K562 (cell line): ENCODE measurements around the gene NPC1. TPM values are rescaled to one million over a fixed set of nuclear protein-coding genes. Genes with fewer than 3 reads are reported as not detected.

ENCODE experiments used
- MAZ ChIP-seq, 2 experiments: fragments of 450-650 bp in 1 of 2; sonication (generic) in 1 of 2; formaldehyde crosslinking; IDR thresholded peaks in 1 of 2; conservative IDR thresholded peaks in 1 of 2; 2 replicates each; pipeline versions ENCODE4 v1.4.0 to v1.5.0; 2020; ENCODE audit warnings: mild to moderate bottlenecking in 1 of 2, missing genetic modification reagents in 1 of 2
- MYBL2 ChIP-seq, 2 experiments: fragments of 450-650 bp in 1 of 2; sonication (generic) in 1 of 2; formaldehyde crosslinking in 1 of 2; IDR thresholded peaks; 2 replicates each; pipeline versions ENCODE4 v1.6.1 to v1.8.1; 2017 to 2022; ENCODE audit warnings: borderline replicate concordance in 1 of 2, inconsistent platforms in 1 of 2, low read depth in 1 of 2, mild to moderate bottlenecking in 1 of 2, missing genetic modification reagents in 1 of 2, moderate library complexity in 1 of 2
- NFIC ChIP-seq: fragments of 450-650 bp; IDR thresholded peaks from 2 replicates; pipeline ENCODE4 v1.6.1; 2017; ENCODE audit warnings: mild to moderate bottlenecking, inconsistent platforms
- polyA plus RNA-seq, 8 experiments: library from polyadenylated mRNA; depleted of rRNA in 4 of 8; stranded (reverse) in 5 of 8; unstranded in 3 of 8; fragments of >200 nt; fragmentation: Nextera tagmentation in 2 of 8; fragmentation: Illumina TruSeq in 1 of 8; extraction: Ambion mirVana in 2 of 8; extraction: Trizol in 1 of 8; gene quantifications; 2 replicates each; pipeline versions ENCODE4 v1.2.1 to v1.2.3, GENCODE V29; 2011 to 2014; ENCODE audit warnings: inconsistent platforms in 1 of 8, missing spikeins in 1 of 8
- total RNA-seq, 7 experiments: library from RNA; depleted of rRNA in 6 of 7; stranded (reverse); fragments of >200 nt in 6 of 7; fragmentation: Illumina TruSeq in 2 of 7; extraction: Trizol in 2 of 7; gene quantifications; 2 replicates each; pipeline versions ENCODE4 v1.2.1 to v1.2.3, GENCODE V29; 2011 to 2021; ENCODE audit warnings: low replicate concordance in 1 of 7
- TF ChIP-seq, protein P1 (sequence below), 2 experiments: fragments of 450-650 bp; formaldehyde crosslinking in 1 of 2; IDR thresholded peaks; 2 replicates each; pipeline versions ENCODE4 v1.4.0 to v1.6.1; 2014 to 2020; ENCODE audit warnings: mild to moderate bottlenecking in 2 of 2, borderline replicate concordance in 1 of 2, low read depth in 1 of 2
- TF ChIP-seq, protein P2 (sequence below): fragments of 450-650 bp; IDR thresholded peaks from 2 replicates; pipeline ENCODE4 v1.7.1; 2018; ENCODE audit warnings: mild to moderate bottlenecking, low read depth; ENCODE audit not compliant: partially characterized antibody
- TF ChIP-seq, protein P3 (sequence below): fragments of 250-450 bp; sonication (Bioruptor Pico); IDR thresholded peaks from 2 replicates; pipeline ENCODE4 v1.8.0; 2022; ENCODE audit warnings: moderate library complexity, mild to moderate bottlenecking, inconsistent platforms

The NPC1 gene
- total and polyA plus RNA-seq, 9 of the 15 experiments (the other 6 are each of a cell fraction or from before 2014, with no cell fraction given) = 17.1 to 45.9 (median 27.6) TPM

DNA sequence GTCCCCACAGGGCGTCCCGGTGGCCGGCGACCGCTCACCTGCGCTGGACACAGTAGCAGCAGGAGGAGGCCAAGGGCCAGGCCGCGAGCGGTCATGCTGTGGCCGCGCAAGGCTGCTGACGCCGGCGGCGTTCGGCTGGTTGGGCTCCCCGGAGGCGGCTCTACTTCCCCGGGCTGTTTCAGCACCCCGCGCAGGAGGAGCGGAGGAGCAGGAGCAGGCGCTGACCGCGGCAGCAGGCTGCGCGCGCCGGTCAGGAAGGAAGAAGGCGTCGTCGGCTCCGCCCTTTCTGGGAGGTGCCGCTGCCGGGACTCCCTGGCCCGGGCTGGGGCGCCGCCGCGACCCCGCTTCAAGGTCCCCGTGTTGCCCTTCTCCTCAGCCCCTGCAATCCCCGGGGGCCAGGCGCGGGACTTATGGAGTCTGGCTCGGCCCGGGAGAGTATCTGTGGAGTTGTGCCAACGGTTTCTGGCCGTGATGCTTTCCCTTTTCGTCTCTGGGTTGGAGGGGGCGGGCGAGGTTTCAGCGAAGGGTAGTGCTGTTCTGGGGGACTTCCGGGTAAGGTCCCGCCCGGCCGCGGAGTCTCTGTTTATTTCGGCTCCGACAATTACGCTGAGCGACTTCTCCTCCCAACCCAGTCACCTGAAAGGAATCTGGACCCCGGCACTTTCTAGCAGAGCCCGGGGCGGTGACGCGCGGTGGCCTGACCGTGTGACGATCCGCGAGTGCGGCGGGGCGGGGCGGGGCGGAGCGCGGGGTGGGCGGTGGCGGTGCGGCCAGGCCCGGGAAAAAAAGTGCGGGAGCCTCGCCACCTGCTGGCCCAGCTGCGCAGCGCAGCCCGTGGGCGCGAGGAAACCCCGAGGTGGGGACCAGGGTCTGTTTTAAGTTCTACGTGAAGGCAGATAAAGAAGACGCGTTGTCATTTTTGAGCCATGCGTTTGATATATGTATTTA is at the start of gene NPC1 (continued):
- TF ChIP-seq, protein P1, sequence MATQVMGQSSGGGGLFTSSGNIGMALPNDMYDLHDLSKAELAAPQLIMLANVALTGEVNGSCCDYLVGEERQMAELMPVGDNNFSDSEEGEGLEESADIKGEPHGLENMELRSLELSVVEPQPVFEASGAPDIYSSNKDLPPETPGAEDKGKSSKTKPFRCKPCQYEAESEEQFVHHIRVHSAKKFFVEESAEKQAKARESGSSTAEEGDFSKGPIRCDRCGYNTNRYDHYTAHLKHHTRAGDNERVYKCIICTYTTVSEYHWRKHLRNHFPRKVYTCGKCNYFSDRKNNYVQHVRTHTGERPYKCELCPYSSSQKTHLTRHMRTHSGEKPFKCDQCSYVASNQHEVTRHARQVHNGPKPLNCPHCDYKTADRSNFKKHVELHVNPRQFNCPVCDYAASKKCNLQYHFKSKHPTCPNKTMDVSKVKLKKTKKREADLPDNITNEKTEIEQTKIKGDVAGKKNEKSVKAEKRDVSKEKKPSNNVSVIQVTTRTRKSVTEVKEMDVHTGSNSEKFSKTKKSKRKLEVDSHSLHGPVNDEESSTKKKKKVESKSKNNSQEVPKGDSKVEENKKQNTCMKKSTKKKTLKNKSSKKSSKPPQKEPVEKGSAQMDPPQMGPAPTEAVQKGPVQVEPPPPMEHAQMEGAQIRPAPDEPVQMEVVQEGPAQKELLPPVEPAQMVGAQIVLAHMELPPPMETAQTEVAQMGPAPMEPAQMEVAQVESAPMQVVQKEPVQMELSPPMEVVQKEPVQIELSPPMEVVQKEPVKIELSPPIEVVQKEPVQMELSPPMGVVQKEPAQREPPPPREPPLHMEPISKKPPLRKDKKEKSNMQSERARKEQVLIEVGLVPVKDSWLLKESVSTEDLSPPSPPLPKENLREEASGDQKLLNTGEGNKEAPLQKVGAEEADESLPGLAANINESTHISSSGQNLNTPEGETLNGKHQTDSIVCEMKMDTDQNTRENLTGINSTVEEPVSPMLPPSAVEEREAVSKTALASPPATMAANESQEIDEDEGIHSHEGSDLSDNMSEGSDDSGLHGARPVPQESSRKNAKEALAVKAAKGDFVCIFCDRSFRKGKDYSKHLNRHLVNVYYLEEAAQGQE (IDR thresholded peaks at IDR 0.05; ENCODE audit: borderline replicate concordance) = peak; percentile 75
- TF ChIP-seq, protein P1 (CRISPR knock-in tag; IDR thresholded peaks at IDR 0.05; ENCODE audit: low read depth) = peak; percentile 8; the same call in 1 of the 2 replicates
- TF ChIP-seq, protein P2, sequence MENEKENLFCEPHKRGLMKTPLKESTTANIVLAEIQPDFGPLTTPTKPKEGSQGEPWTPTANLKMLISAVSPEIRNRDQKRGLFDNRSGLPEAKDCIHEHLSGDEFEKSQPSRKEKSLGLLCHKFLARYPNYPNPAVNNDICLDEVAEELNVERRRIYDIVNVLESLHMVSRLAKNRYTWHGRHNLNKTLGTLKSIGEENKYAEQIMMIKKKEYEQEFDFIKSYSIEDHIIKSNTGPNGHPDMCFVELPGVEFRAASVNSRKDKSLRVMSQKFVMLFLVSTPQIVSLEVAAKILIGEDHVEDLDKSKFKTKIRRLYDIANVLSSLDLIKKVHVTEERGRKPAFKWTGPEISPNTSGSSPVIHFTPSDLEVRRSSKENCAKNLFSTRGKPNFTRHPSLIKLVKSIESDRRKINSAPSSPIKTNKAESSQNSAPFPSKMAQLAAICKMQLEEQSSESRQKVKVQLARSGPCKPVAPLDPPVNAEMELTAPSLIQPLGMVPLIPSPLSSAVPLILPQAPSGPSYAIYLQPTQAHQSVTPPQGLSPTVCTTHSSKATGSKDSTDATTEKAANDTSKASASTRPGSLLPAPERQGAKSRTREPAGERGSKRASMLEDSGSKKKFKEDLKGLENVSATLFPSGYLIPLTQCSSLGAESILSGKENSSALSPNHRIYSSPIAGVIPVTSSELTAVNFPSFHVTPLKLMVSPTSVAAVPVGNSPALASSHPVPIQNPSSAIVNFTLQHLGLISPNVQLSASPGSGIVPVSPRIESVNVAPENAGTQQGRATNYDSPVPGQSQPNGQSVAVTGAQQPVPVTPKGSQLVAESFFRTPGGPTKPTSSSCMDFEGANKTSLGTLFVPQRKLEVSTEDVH = peak; percentile 18
- TF ChIP-seq, protein P3, sequence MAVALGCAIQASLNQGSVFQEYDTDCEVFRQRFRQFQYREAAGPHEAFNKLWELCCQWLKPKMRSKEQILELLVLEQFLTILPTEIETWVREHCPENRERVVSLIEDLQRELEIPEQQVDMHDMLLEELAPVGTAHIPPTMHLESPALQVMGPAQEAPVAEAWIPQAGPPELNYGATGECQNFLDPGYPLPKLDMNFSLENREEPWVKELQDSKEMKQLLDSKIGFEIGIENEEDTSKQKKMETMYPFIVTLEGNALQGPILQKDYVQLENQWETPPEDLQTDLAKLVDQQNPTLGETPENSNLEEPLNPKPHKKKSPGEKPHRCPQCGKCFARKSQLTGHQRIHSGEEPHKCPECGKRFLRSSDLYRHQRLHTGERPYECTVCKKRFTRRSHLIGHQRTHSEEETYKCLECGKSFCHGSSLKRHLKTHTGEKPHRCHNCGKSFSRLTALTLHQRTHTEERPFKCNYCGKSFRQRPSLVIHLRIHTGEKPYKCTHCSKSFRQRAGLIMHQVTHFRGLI (CRISPR knock-in tag) = peak; percentile 99; the same call in 1 of the 2 replicates
- TF ChIP-seq MAZ (CRISPR knock-in tag; conservative IDR thresholded peaks at IDR 0.05 in 1 of 2, IDR thresholded peaks at IDR 0.05 in 1 of 2) (peak; percentile 51 to 64; a peak in 2 of 4 replicates), MYBL2 (IDR thresholded peaks at IDR 0.05; ENCODE audit: low read depth) (no peak), MYBL2 (CRISPR knock-in tag; IDR thresholded peaks at IDR 0.05; ENCODE audit: borderline replicate concordance) (no peak), NFIC (peak; percentile 63)
